Measurements from ENCODE around the gene GMDS. TPM values are rescaled to one million over a fixed set of nuclear protein-coding genes. Genes with fewer than 3 reads are reported as not detected.

GMDS gene
- total RNA-seq, 1 donor, result 23.2 TPM

GRCh38 chr6:1601158-1602048, 644.0 kb downstream of the GMDS start:
- Histone ChIP-seq H4K20me1 (ENCODE audit: insufficient read depth, low read length) (no peaks in the 10 kb centered on the region), H3K4me2 (ENCODE audit: insufficient read depth, low read length) (no peak overlapping the region), H3K4me3 (ENCODE audit: insufficient read depth, low read length) (no peak overlapping the region), H2AFZ (ENCODE audit: low read length) (no peak overlapping the region), H3K79me2 (ENCODE audit: insufficient read depth, low read length) (no peaks in the 10 kb centered on the region), H3K9me3 (ENCODE audit: low read depth, low read length) (no peaks in the 10 kb centered on the region), H3K27me3 (ENCODE audit: insufficient read depth, low read length) (peaks cover 19% of the 10 kb centered on the region), H3K4me1 (ENCODE audit: insufficient read depth, low read length) (peaks cover 12% of the 10 kb centered on the region), H3K27ac (ENCODE audit: low read depth, low read length) (no peak overlapping the region), H3K36me3 (ENCODE audit: insufficient read depth, low read length) (no peaks in the 10 kb centered on the region)
- TF ChIP-seq CTCF (IDR thresholded peaks at IDR 0.05; ENCODE audit: extremely low read depth, low read depth, low read length), result no peak
- DNase-seq (ENCODE audit: insufficient read length, low spot score, missing footprints), result peak; percentile 47

GRCh38 chr6:1600764-1601157, 644.6 kb downstream of the GMDS start:
- Histone ChIP-seq H2AFZ (ENCODE audit: low read length) (no peak overlapping the region), H3K4me3 (ENCODE audit: insufficient read depth, low read length) (no peak overlapping the region), H3K79me2 (ENCODE audit: insufficient read depth, low read length) (no peaks in the 10 kb centered on the region), H3K27me3 (ENCODE audit: insufficient read depth, low read length) (peaks cover 13% of the 10 kb centered on the region), H3K4me2 (ENCODE audit: insufficient read depth, low read length) (no peak overlapping the region), H3K4me1 (ENCODE audit: insufficient read depth, low read length) (peaks cover 15% of the 10 kb centered on the region), H4K20me1 (ENCODE audit: insufficient read depth, low read length) (no peaks in the 10 kb centered on the region), H3K9me3 (ENCODE audit: low read depth, low read length) (no peaks in the 10 kb centered on the region), H3K36me3 (ENCODE audit: insufficient read depth, low read length) (no peaks in the 10 kb centered on the region), H3K27ac (ENCODE audit: low read depth, low read length) (no peak overlapping the region)
- no peak for TF ChIP-seq CTCF (IDR thresholded peaks at IDR 0.05; ENCODE audit: extremely low read depth, low read depth, low read length)
- DNase-seq (ENCODE audit: insufficient read length, low spot score, missing footprints), result no peak

GRCh38 chr6:1600063-1600763, 645.2 kb downstream of the GMDS start:
- Histone ChIP-seq H3K4me1 (ENCODE audit: insufficient read depth, low read length) (peaks cover 15% of the 10 kb centered on the region), H3K27me3 (ENCODE audit: insufficient read depth, low read length) (peaks cover 13% of the 10 kb centered on the region), H3K79me2 (ENCODE audit: insufficient read depth, low read length) (no peaks in the 10 kb centered on the region), H3K4me2 (ENCODE audit: insufficient read depth, low read length) (no peak overlapping the region), H2AFZ (ENCODE audit: low read length) (no peak overlapping the region), H3K36me3 (ENCODE audit: insufficient read depth, low read length) (no peaks in the 10 kb centered on the region), H3K27ac (ENCODE audit: low read depth, low read length) (no peak overlapping the region), H3K4me3 (ENCODE audit: insufficient read depth, low read length) (no peak overlapping the region), H4K20me1 (ENCODE audit: insufficient read depth, low read length) (no peaks in the 10 kb centered on the region), H3K9me3 (ENCODE audit: low read depth, low read length) (no peaks in the 10 kb centered on the region)
- DNase-seq (ENCODE audit: insufficient read length, low spot score, missing footprints), result peak; percentile 80
- TF ChIP-seq CTCF (IDR thresholded peaks at IDR 0.05; ENCODE audit: extremely low read depth, low read depth, low read length), result no peak

- Histone ChIP-seq H3K4me2 (ENCODE audit: insufficient read depth, low read length) (no peak overlapping the region), H3K36me3 (ENCODE audit: insufficient read depth, low read length) (no peaks in the 10 kb centered on the region), H3K4me3 (ENCODE audit: insufficient read depth, low read length) (no peak overlapping the region), H3K27me3 (ENCODE audit: insufficient read depth, low read length) (peaks cover 13% of the 10 kb centered on the region), H4K20me1 (ENCODE audit: insufficient read depth, low read length) (no peaks in the 10 kb centered on the region), H3K79me2 (ENCODE audit: insufficient read depth, low read length) (no peaks in the 10 kb centered on the region), H3K9me3 (ENCODE audit: low read depth, low read length) (no peaks in the 10 kb centered on the region), H3K27ac (ENCODE audit: low read depth, low read length) (no peak overlapping the region), H3K4me1 (ENCODE audit: insufficient read depth, low read length) (peaks cover 10% of the 10 kb centered on the region), H2AFZ (ENCODE audit: low read length) (no peak overlapping the region)
- DNase-seq (ENCODE audit: insufficient read length, low spot score, missing footprints), result peak; percentile 63
- TF ChIP-seq CTCF (IDR thresholded peaks at IDR 0.05; ENCODE audit: extremely low read depth, low read depth, low read length), result no peak
These were observed 645.9 kb downstream of the GMDS start for GRCh38 chr6:1599469-1599868.
